HCT116 (cell line): Measurements from ENCODE around the gene TP53AIP1.

Experiments used
- ELF1 ChIP-seq: IDR thresholded peaks from 2 replicates; pipeline ENCODE4 v1.6.1; 2012; ENCODE audit warnings: low read depth, borderline replicate concordance
- POLR2A ChIP-seq: IDR thresholded peaks from 2 replicates; pipeline ENCODE4 v1.7.0; 2011; ENCODE audit warnings: borderline replicate concordance; ENCODE audit not compliant: insufficient read depth, insufficient read length; ENCODE audit errors: extremely low read depth
- POLR2AphosphoS5 ChIP-seq: IDR thresholded peaks from 2 replicates; pipeline ENCODE4 v1.6.1; 2011; ENCODE audit warnings: mild to moderate bottlenecking, low read depth, low read length, moderate library complexity
- SIN3A ChIP-seq: IDR thresholded peaks from 2 replicates; pipeline ENCODE4 v1.6.1; 2012; ENCODE audit warnings: low read depth
- SRF ChIP-seq: IDR thresholded peaks from 2 replicates; pipeline ENCODE4 v1.6.1; 2012; ENCODE audit warnings: low read depth
- YY1 ChIP-seq: IDR thresholded peaks from 2 replicates; pipeline ENCODE4 v1.6.1; 2011; ENCODE audit warnings: low read length, low read depth, moderate library complexity, mild to moderate bottlenecking; ENCODE audit not compliant: insufficient replicate concordance; ENCODE audit errors: extremely low read depth
- ZNF274 ChIP-seq: fragments of 200-500 bp; sonication (Bioruptor generic); IDR thresholded peaks from 2 replicates; pipeline ENCODE4 v1.6.1; 2014; ENCODE audit warnings: mild to moderate bottlenecking, low read depth, low read length, inconsistent platforms
- TF ChIP-seq, protein P1 (sequence below), 3 experiments: fragments of 200-600 bp in 1 of 3; sonication (generic) in 1 of 3; IDR thresholded peaks in 2 of 3; conservative IDR thresholded peaks in 1 of 3; 2 replicates each; pipeline ENCODE4 v1.5.1; 2012 to 2017; ENCODE audit warnings: low read depth in 2 of 3, low read length in 2 of 3, antibody characterized with exemption in 1 of 3, borderline replicate concordance in 1 of 3, control low read depth in 1 of 3, mild to moderate bottlenecking in 1 of 3, mixed read lengths in 1 of 3, mixed run types in 1 of 3, moderate library complexity in 1 of 3; ENCODE audit not compliant: insufficient read depth in 1 of 3
- TF ChIP-seq, protein P2 (sequence below): IDR thresholded peaks from 2 replicates; pipeline ENCODE4 v1.6.1; 2012; ENCODE audit warnings: low read depth

DNA sequence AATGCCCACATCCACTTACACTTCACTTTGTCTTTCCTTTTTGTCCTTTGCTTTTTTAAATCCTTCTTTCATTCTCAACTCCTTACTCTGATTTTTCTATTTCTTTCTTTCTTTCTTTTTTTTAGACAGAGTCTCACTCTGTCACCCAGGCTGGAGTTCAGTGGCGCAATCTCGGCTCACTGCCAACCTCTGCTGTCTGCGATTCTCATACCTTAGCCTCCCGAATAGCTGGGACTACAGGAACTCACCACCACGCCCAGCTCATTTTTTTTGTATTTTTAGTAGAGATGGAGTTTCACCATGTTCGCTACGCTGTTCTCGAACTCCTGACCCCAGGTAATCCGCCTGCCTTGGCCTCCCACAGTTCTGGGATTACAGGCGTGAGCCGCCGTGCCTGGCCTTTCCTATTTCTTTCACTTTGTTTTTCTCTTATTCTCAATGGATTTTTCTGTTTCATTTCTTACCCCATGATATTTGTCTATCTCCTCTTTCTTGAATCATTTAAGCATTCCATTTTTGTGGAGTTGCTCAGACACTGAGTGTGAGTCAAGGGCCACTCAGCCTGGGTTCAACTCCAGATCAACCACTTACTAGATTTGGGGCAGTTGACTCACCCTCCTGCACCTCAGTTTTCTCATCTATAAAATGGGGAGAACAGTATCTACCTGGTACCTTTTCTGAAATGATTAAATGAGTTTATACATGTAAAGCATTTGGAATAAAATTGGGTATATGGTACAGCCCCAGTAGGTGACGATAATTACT, 43.9 kb downstream of the TP53AIP1 start:
- TF ChIP-seq, protein P1, sequence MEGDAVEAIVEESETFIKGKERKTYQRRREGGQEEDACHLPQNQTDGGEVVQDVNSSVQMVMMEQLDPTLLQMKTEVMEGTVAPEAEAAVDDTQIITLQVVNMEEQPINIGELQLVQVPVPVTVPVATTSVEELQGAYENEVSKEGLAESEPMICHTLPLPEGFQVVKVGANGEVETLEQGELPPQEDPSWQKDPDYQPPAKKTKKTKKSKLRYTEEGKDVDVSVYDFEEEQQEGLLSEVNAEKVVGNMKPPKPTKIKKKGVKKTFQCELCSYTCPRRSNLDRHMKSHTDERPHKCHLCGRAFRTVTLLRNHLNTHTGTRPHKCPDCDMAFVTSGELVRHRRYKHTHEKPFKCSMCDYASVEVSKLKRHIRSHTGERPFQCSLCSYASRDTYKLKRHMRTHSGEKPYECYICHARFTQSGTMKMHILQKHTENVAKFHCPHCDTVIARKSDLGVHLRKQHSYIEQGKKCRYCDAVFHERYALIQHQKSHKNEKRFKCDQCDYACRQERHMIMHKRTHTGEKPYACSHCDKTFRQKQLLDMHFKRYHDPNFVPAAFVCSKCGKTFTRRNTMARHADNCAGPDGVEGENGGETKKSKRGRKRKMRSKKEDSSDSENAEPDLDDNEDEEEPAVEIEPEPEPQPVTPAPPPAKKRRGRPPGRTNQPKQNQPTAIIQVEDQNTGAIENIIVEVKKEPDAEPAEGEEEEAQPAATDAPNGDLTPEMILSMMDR (IDR thresholded peaks at IDR 0.05 in 2 of 3, conservative IDR thresholded peaks at IDR 0.05 in 1 of 3; ENCODE audit: borderline replicate concordance in 1 of 3, insufficient read depth in 1 of 3, low read depth in 2 of 3, low read length in 2 of 3): no peak
- no peak for TF ChIP-seq POLR2A
- no peak for TF ChIP-seq ELF1
- TF ChIP-seq SIN3A: no peak
- TF ChIP-seq, protein P2, sequence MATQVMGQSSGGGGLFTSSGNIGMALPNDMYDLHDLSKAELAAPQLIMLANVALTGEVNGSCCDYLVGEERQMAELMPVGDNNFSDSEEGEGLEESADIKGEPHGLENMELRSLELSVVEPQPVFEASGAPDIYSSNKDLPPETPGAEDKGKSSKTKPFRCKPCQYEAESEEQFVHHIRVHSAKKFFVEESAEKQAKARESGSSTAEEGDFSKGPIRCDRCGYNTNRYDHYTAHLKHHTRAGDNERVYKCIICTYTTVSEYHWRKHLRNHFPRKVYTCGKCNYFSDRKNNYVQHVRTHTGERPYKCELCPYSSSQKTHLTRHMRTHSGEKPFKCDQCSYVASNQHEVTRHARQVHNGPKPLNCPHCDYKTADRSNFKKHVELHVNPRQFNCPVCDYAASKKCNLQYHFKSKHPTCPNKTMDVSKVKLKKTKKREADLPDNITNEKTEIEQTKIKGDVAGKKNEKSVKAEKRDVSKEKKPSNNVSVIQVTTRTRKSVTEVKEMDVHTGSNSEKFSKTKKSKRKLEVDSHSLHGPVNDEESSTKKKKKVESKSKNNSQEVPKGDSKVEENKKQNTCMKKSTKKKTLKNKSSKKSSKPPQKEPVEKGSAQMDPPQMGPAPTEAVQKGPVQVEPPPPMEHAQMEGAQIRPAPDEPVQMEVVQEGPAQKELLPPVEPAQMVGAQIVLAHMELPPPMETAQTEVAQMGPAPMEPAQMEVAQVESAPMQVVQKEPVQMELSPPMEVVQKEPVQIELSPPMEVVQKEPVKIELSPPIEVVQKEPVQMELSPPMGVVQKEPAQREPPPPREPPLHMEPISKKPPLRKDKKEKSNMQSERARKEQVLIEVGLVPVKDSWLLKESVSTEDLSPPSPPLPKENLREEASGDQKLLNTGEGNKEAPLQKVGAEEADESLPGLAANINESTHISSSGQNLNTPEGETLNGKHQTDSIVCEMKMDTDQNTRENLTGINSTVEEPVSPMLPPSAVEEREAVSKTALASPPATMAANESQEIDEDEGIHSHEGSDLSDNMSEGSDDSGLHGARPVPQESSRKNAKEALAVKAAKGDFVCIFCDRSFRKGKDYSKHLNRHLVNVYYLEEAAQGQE: no peak
- TF ChIP-seq ZNF274: no peak
- TF ChIP-seq POLR2AphosphoS5: no peak
- no peak for TF ChIP-seq YY1
- TF ChIP-seq SRF: no peak
